Measurements from ENCODE around the gene KLHL2. TPM values are rescaled to one million over a fixed set of nuclear protein-coding genes. Genes with fewer than 3 reads are reported as not detected.

KLHL2 gene
- total and polyA plus RNA-seq, 2 experiments from 2014 or later, result 7.1 to 14.8 TPM

- Mint-ChIP-seq H3K27ac (peak overlapping the region; percentile 76), H3K36me3 (ENCODE audit: low read depth) (no peaks in the 10 kb centered on the region), H3K4me1 (peaks cover 17% of the 10 kb centered on the region), H3K9me3 (no peaks in the 10 kb centered on the region), H3K27me3 (ENCODE audit: insufficient read depth, low read depth, poor library complexity) (peaks cover 3% of the 10 kb centered on the region), H3K4me3 (no peak overlapping the region)
- Histone ChIP-seq H3K27me3 (ENCODE audit: insufficient read depth) (no peaks in the 10 kb centered on the region), H3K4me3 (no peak overlapping the region), H3K27ac (ENCODE audit: low read depth) (no peak overlapping the region), H4K20me1 (replicated peaks; ENCODE audit: insufficient read depth) (peaks cover 9% of the 10 kb centered on the region), H2AFZ (no peak overlapping the region), H3K79me2 (replicated peaks; ENCODE audit: insufficient read depth) (peaks cover 18% of the 10 kb centered on the region), H3F3A (replicated peaks; ENCODE audit: low read depth) (no peaks in the 10 kb centered on the region), H3K9me2 (ENCODE audit: insufficient read depth) (no peaks in the 10 kb centered on the region), H3K4me1 (ENCODE audit: insufficient read depth) (peaks cover 12% of the 10 kb centered on the region), H3K36me3 (ENCODE audit: insufficient read depth) (peaks cover 3% of the 10 kb centered on the region; the same call in 1 of the 2 replicates), H3K4me2 (no peak overlapping the region)
- ATAC-seq, result no peak
- TF ChIP-seq ZNF331 (CRISPR knock-in tag; IDR thresholded peaks at IDR 0.05; ENCODE audit: low read depth) (no peak), CTCF (conservative IDR thresholded peaks at IDR 0.05; ENCODE audit: low read depth in 2 of 2) (peak in 1 of 2 experiments; percentile 15; a peak in 2 of 4 replicates), ZNF462 (CRISPR knock-in tag; IDR thresholded peaks at IDR 0.05) (no peak), JUNB (IDR thresholded peaks at IDR 0.05; ENCODE audit: unreplicated experiment) (no peak)
- DNase-seq (ENCODE audit: low spot score), result no peak
These were observed 117.0 kb downstream of the KLHL2 start for GRCh38 chr4:165324236-165324917.

All from GM23338 (cell line).